Liver (tissue), 9 donors: ENCODE measurements around the gene TSPEAR. TPM values are rescaled to one million over a fixed set of nuclear protein-coding genes. Genes with fewer than 3 reads are reported as not detected.

Source experiments
- DNase-seq: peaks from one replicate; pipeline ENCODE4 v3.0.0-alpha.2; 2017; ENCODE audit warnings: low spot score
- H3K27ac ChIP-seq, 2 donors: one replicate each; pipeline ENCODE4 v1.7.0; 2013; ENCODE audit warnings: inconsistent platforms in 2 of 2, low read length in 2 of 2, control low read depth in 1 of 2, low read depth in 1 of 2, mild to moderate bottlenecking in 1 of 2
- H3K27me3 ChIP-seq, 4 donors: one replicate each; pipeline versions ENCODE4 v1.6.1 to v1.7.0; 2013; ENCODE audit warnings: low read length in 3 of 4, inconsistent platforms in 1 of 4, mild to moderate bottlenecking in 1 of 4, moderate library complexity in 1 of 4; ENCODE audit not compliant: control insufficient read depth in 4 of 4, insufficient read depth in 4 of 4
- H3K36me3 ChIP-seq, 4 donors: one replicate each; pipeline versions ENCODE4 v1.6.1 to v1.7.0; 2013; ENCODE audit warnings: low read length in 3 of 4, mild to moderate bottlenecking in 3 of 4, low read depth in 1 of 4, moderate library complexity in 1 of 4; ENCODE audit not compliant: control insufficient read depth in 4 of 4, insufficient read depth in 3 of 4
- H3K4me1 ChIP-seq, 4 donors: one replicate each; pipeline versions ENCODE4 v1.6.1 to v1.7.0; 2013; ENCODE audit warnings: low read length in 3 of 4, mild to moderate bottlenecking in 3 of 4, moderate library complexity in 1 of 4; ENCODE audit not compliant: control insufficient read depth in 4 of 4, insufficient read depth in 4 of 4
- H3K4me3 ChIP-seq, 3 donors: one replicate each; pipeline versions ENCODE4 v1.6.1 to v1.7.0; 2013; ENCODE audit warnings: low read length in 3 of 3, control low read depth in 1 of 3, low read depth in 1 of 3, mild to moderate bottlenecking in 1 of 3
- H3K9ac ChIP-seq, 2 donors: one replicate each; pipeline ENCODE4 v1.7.0; 2013; ENCODE audit warnings: low read length in 2 of 2, mild to moderate bottlenecking in 2 of 2, moderate library complexity in 2 of 2, control low read depth in 1 of 2, low read depth in 1 of 2
- H3K9me3 ChIP-seq, 4 donors: one replicate each; pipeline versions ENCODE4 v1.6.1 to v1.7.0; 2013; ENCODE audit warnings: low read length in 3 of 4; ENCODE audit not compliant: control insufficient read depth in 4 of 4
- EGR1 ChIP-seq, 2 donors: IDR thresholded peaks; 2 replicates each; pipeline ENCODE4 v1.6.1; 2016 to 2018; ENCODE audit warnings: antibody characterized with exemption in 2 of 2, low read depth in 2 of 2
- FOXA1 ChIP-seq: IDR thresholded peaks from 2 replicates; pipeline ENCODE4 v1.6.1; 2016; ENCODE audit warnings: antibody characterized with exemption
- FOXA2 ChIP-seq: IDR thresholded peaks from 2 replicates; pipeline ENCODE4 v1.6.1; 2016; ENCODE audit warnings: antibody characterized with exemption
- GABPA ChIP-seq, 2 donors: IDR thresholded peaks in 1 of 2; conservative IDR thresholded peaks in 1 of 2; 2 replicates each; pipeline ENCODE4 v1.6.1; 2016; ENCODE audit warnings: antibody characterized with exemption in 2 of 2, mild to moderate bottlenecking in 1 of 2, moderate library complexity in 1 of 2
- HNF4G ChIP-seq: IDR thresholded peaks from 2 replicates; pipeline ENCODE4 v1.6.1; 2016; ENCODE audit warnings: antibody characterized with exemption
- JUND ChIP-seq, 2 donors: IDR thresholded peaks; 2 replicates each; pipeline ENCODE4 v1.6.1; 2016; ENCODE audit warnings: antibody characterized with exemption in 2 of 2
- NR2F2 ChIP-seq: IDR thresholded peaks from 2 replicates; pipeline ENCODE4 v1.6.1; 2016; ENCODE audit warnings: antibody characterized with exemption
- RAD21 ChIP-seq, 2 donors: IDR thresholded peaks; 2 replicates each; pipeline ENCODE4 v1.6.1; 2016; ENCODE audit warnings: antibody characterized with exemption in 2 of 2, mild to moderate bottlenecking in 2 of 2
- RXRA ChIP-seq, 2 donors: IDR thresholded peaks; 2 replicates each; pipeline ENCODE4 v1.6.1; 2017 to 2018; ENCODE audit warnings: antibody characterized with exemption in 2 of 2, mild to moderate bottlenecking in 1 of 2
- SP1 ChIP-seq: IDR thresholded peaks from 2 replicates; pipeline ENCODE4 v1.6.1; 2018; ENCODE audit warnings: antibody characterized with exemption, mild to moderate bottlenecking
- TAF1 ChIP-seq: conservative IDR thresholded peaks from 2 replicates; pipeline ENCODE4 v1.6.1; 2016; ENCODE audit warnings: antibody characterized with exemption, mild to moderate bottlenecking
- YY1 ChIP-seq: IDR thresholded peaks from 2 replicates; pipeline ENCODE4 v1.6.1; 2016; ENCODE audit warnings: antibody characterized with exemption, mild to moderate bottlenecking
- WGBS: extraction: QIAGEN DNeasy Blood & Tissue Kit; methylation state at CpG from one replicate; pipeline ENCODE4 v1.1.7; 2013; 5-methylcytosine and 5-hydroxymethylcytosine counted together
- polyA plus RNA-seq, 2 donors: library from polyadenylated mRNA; stranded (reverse) in 1 of 2; unstranded in 1 of 2; fragments of 200-250 nt in 1 of 2; fragments of >200 nt in 1 of 2; fragmentation: Nextera tagmentation in 1 of 2; extraction: Ambion mirVana in 1 of 2; gene quantifications; one replicate each; pipeline versions ENCODE4 v1.2.1 to v1.2.3, GENCODE V29; 2013 to 2015
- total RNA-seq, 2 donors: library from RNA; depleted of rRNA; stranded (reverse); fragments of >200 nt; gene quantifications; one replicate each; pipeline ENCODE4 v1.2.3, GENCODE V29; 2014
- TF ChIP-seq, protein P1 (sequence below): IDR thresholded peaks from 2 replicates; pipeline ENCODE4 v1.6.1; 2016; ENCODE audit warnings: antibody characterized with exemption
- TF ChIP-seq, protein P2 (sequence below): fragments of 150-350 bp; IDR thresholded peaks from 2 replicates; pipeline ENCODE4 v1.5.1; 2017; ENCODE audit warnings: improper control_type of control experiment, low read depth, low read length; ENCODE audit not compliant: missing input control
- TF ChIP-seq, protein P3 (sequence below): IDR thresholded peaks from 2 replicates; pipeline ENCODE4 v1.6.1; 2016; ENCODE audit warnings: antibody characterized with exemption, mild to moderate bottlenecking
- TF ChIP-seq, protein P4 (sequence below): IDR thresholded peaks from 2 replicates; pipeline ENCODE4 v1.6.1; 2016; ENCODE audit warnings: antibody characterized with exemption
- TF ChIP-seq, protein P5 (sequence below): IDR thresholded peaks from 2 replicates; pipeline ENCODE4 v1.6.1; 2016; ENCODE audit warnings: antibody characterized with exemption
- donor health status: healthy.
- donor health status: healthy.
- donor health status: healthy.
- donor health status: healthy.
- donor health status: healthy.

The TSPEAR gene
- total and polyA plus RNA-seq, 4 donors: under 0.01 to 0.14 (median 0.01) TPM; not detected in 1

DNA sequence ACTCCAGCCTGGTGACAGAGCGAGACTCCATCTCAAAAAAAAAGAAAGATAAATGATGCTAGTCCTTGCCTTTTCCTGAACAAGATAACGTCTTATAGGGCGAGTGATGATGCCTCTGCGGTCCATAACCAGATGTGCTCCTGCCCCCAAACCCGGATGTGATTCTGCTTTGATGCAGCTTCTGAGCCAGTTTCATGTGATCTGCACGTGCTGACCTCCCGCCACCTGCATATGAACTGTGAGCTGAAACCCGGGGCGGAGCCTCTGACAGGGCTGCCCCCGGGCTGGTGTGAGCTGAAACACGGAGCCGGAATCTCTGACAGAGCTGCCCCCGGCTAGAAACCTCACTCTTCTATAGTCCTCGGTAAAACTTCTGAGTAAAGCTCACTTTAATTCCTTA lies 58.2 kb downstream of the TSPEAR start:
- 69% methylated on average over 14 of the region's 14 CpGs for WGBS
- no peaks in the 10 kb centered on the region for H3K27me3 ChIP-seq
- peaks cover 0 to 5% (median 0%) of the 10 kb centered on the region in 4 donors for H3K9me3 ChIP-seq
- no peaks in the 10 kb centered on the region for H3K36me3 ChIP-seq
- H3K27ac ChIP-seq: no peak overlapping the region
- H3K4me3 ChIP-seq: no peak overlapping the region
- DNase-seq: no peak
- no peak overlapping the region for H3K9ac ChIP-seq
- TF ChIP-seq, protein P1, sequence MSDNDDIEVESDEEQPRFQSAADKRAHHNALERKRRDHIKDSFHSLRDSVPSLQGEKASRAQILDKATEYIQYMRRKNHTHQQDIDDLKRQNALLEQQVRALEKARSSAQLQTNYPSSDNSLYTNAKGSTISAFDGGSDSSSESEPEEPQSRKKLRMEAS: no peak
- TF ChIP-seq RXRA (IDR thresholded peaks at IDR 0.05): no peak
- no peak for TF ChIP-seq FOXA2
- TF ChIP-seq, protein P2, sequence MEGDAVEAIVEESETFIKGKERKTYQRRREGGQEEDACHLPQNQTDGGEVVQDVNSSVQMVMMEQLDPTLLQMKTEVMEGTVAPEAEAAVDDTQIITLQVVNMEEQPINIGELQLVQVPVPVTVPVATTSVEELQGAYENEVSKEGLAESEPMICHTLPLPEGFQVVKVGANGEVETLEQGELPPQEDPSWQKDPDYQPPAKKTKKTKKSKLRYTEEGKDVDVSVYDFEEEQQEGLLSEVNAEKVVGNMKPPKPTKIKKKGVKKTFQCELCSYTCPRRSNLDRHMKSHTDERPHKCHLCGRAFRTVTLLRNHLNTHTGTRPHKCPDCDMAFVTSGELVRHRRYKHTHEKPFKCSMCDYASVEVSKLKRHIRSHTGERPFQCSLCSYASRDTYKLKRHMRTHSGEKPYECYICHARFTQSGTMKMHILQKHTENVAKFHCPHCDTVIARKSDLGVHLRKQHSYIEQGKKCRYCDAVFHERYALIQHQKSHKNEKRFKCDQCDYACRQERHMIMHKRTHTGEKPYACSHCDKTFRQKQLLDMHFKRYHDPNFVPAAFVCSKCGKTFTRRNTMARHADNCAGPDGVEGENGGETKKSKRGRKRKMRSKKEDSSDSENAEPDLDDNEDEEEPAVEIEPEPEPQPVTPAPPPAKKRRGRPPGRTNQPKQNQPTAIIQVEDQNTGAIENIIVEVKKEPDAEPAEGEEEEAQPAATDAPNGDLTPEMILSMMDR: no peak
- TF ChIP-seq FOXA1: no peak
- no peak for TF ChIP-seq SP1
- no peak for TF ChIP-seq RAD21 (IDR thresholded peaks at IDR 0.05)
- TF ChIP-seq, protein P3, sequence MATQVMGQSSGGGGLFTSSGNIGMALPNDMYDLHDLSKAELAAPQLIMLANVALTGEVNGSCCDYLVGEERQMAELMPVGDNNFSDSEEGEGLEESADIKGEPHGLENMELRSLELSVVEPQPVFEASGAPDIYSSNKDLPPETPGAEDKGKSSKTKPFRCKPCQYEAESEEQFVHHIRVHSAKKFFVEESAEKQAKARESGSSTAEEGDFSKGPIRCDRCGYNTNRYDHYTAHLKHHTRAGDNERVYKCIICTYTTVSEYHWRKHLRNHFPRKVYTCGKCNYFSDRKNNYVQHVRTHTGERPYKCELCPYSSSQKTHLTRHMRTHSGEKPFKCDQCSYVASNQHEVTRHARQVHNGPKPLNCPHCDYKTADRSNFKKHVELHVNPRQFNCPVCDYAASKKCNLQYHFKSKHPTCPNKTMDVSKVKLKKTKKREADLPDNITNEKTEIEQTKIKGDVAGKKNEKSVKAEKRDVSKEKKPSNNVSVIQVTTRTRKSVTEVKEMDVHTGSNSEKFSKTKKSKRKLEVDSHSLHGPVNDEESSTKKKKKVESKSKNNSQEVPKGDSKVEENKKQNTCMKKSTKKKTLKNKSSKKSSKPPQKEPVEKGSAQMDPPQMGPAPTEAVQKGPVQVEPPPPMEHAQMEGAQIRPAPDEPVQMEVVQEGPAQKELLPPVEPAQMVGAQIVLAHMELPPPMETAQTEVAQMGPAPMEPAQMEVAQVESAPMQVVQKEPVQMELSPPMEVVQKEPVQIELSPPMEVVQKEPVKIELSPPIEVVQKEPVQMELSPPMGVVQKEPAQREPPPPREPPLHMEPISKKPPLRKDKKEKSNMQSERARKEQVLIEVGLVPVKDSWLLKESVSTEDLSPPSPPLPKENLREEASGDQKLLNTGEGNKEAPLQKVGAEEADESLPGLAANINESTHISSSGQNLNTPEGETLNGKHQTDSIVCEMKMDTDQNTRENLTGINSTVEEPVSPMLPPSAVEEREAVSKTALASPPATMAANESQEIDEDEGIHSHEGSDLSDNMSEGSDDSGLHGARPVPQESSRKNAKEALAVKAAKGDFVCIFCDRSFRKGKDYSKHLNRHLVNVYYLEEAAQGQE: no peak
- no peak for TF ChIP-seq GABPA (IDR thresholded peaks at IDR 0.05 in 1 of 2, conservative IDR thresholded peaks at IDR 0.05 in 1 of 2)
- TF ChIP-seq EGR1 (IDR thresholded peaks at IDR 0.05; ENCODE audit: low read depth in 2 of 2): no peak
- TF ChIP-seq YY1: no peak
- no peak for TF ChIP-seq HNF4G
- TF ChIP-seq, protein P4, sequence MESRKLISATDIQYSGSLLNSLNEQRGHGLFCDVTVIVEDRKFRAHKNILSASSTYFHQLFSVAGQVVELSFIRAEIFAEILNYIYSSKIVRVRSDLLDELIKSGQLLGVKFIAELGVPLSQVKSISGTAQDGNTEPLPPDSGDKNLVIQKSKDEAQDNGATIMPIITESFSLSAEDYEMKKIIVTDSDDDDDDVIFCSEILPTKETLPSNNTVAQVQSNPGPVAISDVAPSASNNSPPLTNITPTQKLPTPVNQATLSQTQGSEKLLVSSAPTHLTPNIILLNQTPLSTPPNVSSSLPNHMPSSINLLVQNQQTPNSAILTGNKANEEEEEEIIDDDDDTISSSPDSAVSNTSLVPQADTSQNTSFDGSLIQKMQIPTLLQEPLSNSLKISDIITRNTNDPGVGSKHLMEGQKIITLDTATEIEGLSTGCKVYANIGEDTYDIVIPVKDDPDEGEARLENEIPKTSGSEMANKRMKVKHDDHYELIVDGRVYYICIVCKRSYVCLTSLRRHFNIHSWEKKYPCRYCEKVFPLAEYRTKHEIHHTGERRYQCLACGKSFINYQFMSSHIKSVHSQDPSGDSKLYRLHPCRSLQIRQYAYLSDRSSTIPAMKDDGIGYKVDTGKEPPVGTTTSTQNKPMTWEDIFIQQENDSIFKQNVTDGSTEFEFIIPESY: no peak
- H3K4me1 ChIP-seq: no peaks in the 10 kb centered on the region

DNA sequence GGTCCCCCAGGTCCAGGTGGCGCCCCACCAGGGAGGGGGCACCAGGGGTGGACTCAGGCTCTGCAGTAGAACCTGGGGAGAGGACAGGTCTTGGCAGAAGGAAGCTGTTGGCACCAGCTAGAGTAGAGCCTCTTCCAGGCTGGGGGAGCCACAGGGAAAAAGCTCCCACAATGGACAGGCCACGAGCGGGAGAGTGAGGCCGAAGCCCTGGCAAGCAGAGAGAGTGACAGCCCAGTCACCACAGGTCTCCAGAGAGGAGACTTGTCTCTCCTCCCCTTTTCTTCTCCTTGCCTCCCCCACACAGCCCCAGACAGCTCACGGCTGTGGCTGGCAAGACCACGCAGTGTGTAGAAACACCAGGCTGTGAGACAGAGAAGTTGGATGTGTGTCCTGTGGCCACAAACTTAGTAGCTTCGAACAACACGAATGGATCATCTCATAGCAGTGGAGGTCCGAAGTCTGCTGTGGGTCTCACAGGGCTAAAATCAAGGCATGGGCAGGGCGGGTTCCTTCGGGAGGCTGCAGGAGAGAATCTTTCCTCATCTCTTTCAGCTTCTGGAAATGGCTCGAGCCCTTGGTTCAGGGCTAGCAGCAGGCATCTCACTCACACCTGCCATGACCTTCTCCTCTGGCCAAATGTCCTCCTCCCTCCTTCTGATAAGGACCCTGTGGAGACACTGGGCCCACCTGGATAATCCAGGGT lies 60.2 kb downstream of the TSPEAR start:
- WGBS: 88% methylated on average over 12 of the region's 12 CpGs
- no peak overlapping the region for H3K27ac ChIP-seq
- no peak for DNase-seq
- H3K4me3 ChIP-seq: no peak overlapping the region
- H3K9ac ChIP-seq: no peak overlapping the region
- H3K27me3 ChIP-seq: no peaks in the 10 kb centered on the region
- H3K9me3 ChIP-seq: peaks cover 0 to under 1% (median 0%) of the 10 kb centered on the region in 4 donors
- H3K4me1 ChIP-seq: no peaks in the 10 kb centered on the region
- H3K36me3 ChIP-seq: no peaks in the 10 kb centered on the region
- TF ChIP-seq FOXA1 (no peak), GABPA (IDR thresholded peaks at IDR 0.05 in 1 of 2, conservative IDR thresholded peaks at IDR 0.05 in 1 of 2) (no peak), TAF1 (no peak), SP1 (no peak), YY1 (no peak), FOXA2 (no peak), RAD21 (IDR thresholded peaks at IDR 0.05) (no peak), JUND (IDR thresholded peaks at IDR 0.05) (no peak), NR2F2 (no peak), EGR1 (IDR thresholded peaks at IDR 0.05; ENCODE audit: low read depth in 2 of 2) (no peak), HNF4G (no peak)
- TF ChIP-seq, protein P1: no peak
- TF ChIP-seq, protein P2: no peak
- TF ChIP-seq, protein P5, sequence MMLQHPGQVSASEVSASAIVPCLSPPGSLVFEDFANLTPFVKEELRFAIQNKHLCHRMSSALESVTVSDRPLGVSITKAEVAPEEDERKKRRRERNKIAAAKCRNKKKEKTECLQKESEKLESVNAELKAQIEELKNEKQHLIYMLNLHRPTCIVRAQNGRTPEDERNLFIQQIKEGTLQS: no peak
- TF ChIP-seq, protein P4: no peak
